PFSK-1 (cell line): ENCODE data around the gene PRDM15.

ENCODE experiments used
- POLR2AphosphoS5 ChIP-seq: IDR thresholded peaks from 2 replicates; pipeline ENCODE4 v1.6.1; 2012; ENCODE audit warnings: low read depth, mild to moderate bottlenecking, control low read depth, low read length, moderate library complexity
- SIN3A ChIP-seq: IDR thresholded peaks from 2 replicates; pipeline ENCODE4 v1.6.1; 2012; ENCODE audit warnings: mild to moderate bottlenecking, low read length, moderate library complexity, borderline replicate concordance; ENCODE audit not compliant: insufficient read depth
- TF ChIP-seq, protein P1 (sequence below), 2 experiments: IDR thresholded peaks; 2 replicates each; pipeline versions ENCODE4 v1.6.1 to v1.8.0; 2011 to 2012; ENCODE audit warnings: low read depth in 2 of 2, low read length in 2 of 2, control low read depth in 1 of 2, inconsistent platforms in 1 of 2, mild to moderate bottlenecking in 1 of 2, moderate library complexity in 1 of 2; ENCODE audit not compliant: insufficient read depth in 1 of 2

DNA sequence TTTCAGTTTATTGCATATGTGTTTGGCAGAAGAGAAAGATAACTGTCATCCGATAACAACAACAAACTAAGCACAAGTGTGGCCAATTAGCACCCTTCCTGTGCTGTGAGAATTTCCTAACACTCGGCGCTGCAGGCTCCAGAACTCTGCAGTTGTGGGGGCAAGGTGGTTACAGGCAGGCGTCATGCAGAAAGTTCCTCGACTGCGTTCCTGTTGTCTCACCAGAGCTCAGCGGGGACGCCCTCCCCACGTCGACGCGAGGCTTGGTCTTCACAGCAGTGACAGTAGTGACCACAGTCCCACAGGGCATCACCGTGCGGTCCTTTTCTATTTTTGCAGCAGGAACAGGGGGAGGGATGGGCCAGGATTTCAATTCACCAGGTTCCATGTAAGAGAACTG lies 27.6 kb upstream of the PRDM15 start:
- no peak for TF ChIP-seq POLR2AphosphoS5
- TF ChIP-seq, protein P1, sequence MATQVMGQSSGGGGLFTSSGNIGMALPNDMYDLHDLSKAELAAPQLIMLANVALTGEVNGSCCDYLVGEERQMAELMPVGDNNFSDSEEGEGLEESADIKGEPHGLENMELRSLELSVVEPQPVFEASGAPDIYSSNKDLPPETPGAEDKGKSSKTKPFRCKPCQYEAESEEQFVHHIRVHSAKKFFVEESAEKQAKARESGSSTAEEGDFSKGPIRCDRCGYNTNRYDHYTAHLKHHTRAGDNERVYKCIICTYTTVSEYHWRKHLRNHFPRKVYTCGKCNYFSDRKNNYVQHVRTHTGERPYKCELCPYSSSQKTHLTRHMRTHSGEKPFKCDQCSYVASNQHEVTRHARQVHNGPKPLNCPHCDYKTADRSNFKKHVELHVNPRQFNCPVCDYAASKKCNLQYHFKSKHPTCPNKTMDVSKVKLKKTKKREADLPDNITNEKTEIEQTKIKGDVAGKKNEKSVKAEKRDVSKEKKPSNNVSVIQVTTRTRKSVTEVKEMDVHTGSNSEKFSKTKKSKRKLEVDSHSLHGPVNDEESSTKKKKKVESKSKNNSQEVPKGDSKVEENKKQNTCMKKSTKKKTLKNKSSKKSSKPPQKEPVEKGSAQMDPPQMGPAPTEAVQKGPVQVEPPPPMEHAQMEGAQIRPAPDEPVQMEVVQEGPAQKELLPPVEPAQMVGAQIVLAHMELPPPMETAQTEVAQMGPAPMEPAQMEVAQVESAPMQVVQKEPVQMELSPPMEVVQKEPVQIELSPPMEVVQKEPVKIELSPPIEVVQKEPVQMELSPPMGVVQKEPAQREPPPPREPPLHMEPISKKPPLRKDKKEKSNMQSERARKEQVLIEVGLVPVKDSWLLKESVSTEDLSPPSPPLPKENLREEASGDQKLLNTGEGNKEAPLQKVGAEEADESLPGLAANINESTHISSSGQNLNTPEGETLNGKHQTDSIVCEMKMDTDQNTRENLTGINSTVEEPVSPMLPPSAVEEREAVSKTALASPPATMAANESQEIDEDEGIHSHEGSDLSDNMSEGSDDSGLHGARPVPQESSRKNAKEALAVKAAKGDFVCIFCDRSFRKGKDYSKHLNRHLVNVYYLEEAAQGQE (IDR thresholded peaks at IDR 0.05; ENCODE audit: insufficient read depth in 1 of 2, low read depth in 2 of 2, low read length in 2 of 2), result no peak
- TF ChIP-seq SIN3A, result no peak
